Measurements from ENCODE around the gene WDR48.
A peak's percentile ranks its signal among the peaks of the same experiment; 100 is the strongest.
"Not testable (repeated sequence)": the region's sequence is repeated elsewhere in the genome, so short reads cannot be mapped to it uniquely, and the experiment has no call there.

Gene WDR48

GRCh38 chr3:39029556-39029955, 22.3 kb upstream of the WDR48 start:
- no peak overlapping the region for H3K4me3 ChIP-seq
- no peak for DNase-seq (ENCODE audit: low spot score)
- H3K27ac ChIP-seq: no peak overlapping the region
- no peak for TF ChIP-seq CTCF (IDR thresholded peaks at IDR 0.05)

GRCh38 chr3:39038165-39038564, 13.7 kb upstream of the WDR48 start:
- no peak for DNase-seq (ENCODE audit: low spot score)
- no peak for TF ChIP-seq CTCF (IDR thresholded peaks at IDR 0.05)
- H3K27ac ChIP-seq: no peak overlapping the region
- H3K4me3 ChIP-seq: no peak overlapping the region

- TF ChIP-seq CTCF (IDR thresholded peaks at IDR 0.05): no peak
- DNase-seq (ENCODE audit: low spot score): no peak
- no peak overlapping the region for H3K4me3 ChIP-seq
- no peak overlapping the region for H3K27ac ChIP-seq
Observed at GRCh38 chr3:39050029-39050428, 1.8 kb upstream of the WDR48 start.

GRCh38 chr3:39052583-39052982, 767 bp downstream of the WDR48 start:
- Histone ChIP-seq H3K4me3 (peak overlapping the region; percentile 97), H3K27ac (peak overlapping the region; percentile 73 to 95)
- TF ChIP-seq CTCF (IDR thresholded peaks at IDR 0.05): no peak
- no peak for DNase-seq (ENCODE audit: low spot score)

GRCh38 chr3:39053696-39054095, 1.9 kb downstream of the WDR48 start:
- no peak overlapping the region for H3K27ac ChIP-seq
- DNase-seq (ENCODE audit: low spot score): no peak
- no peak overlapping the region for H3K4me3 ChIP-seq
- no peak for TF ChIP-seq CTCF (IDR thresholded peaks at IDR 0.05)

- no peak overlapping the region for H3K27ac ChIP-seq
- no peak overlapping the region for H3K4me3 ChIP-seq
- DNase-seq (ENCODE audit: low spot score): no peak
- TF ChIP-seq CTCF (IDR thresholded peaks at IDR 0.05): no peak
Observed at GRCh38 chr3:39056151-39056550, 4.3 kb downstream of the WDR48 start.

GRCh38 chr3:39061228-39061627, 9.4 kb downstream of the WDR48 start:
- not testable (repeated sequence) for H3K27ac ChIP-seq; H3K4me3 ChIP-seq; DNase-seq (ENCODE audit: low spot score)

- Histone ChIP-seq H3K27ac (no peak overlapping the region), H3K4me3 (no peak overlapping the region)
- no peak for TF ChIP-seq CTCF (IDR thresholded peaks at IDR 0.05)
- no peak for DNase-seq (ENCODE audit: low spot score)
Observed at GRCh38 chr3:39062180-39062579, 10.4 kb downstream of the WDR48 start.
